ENCODE measurements around the gene SLC4A1.

SLC4A1 gene

GRCh38 chr17:44233582-44233981, 34.4 kb downstream of the SLC4A1 start:
- H3K9me3 Mint-ChIP-seq, result no peaks in the 10 kb centered on the region
- peaks cover 4% of the 10 kb centered on the region for H3K27me3 Mint-ChIP-seq
- no peak for DNase-seq (ENCODE audit: low spot score in 2 of 2)
- H3K27ac Mint-ChIP-seq, result no peak overlapping the region
- no peak overlapping the region for H3K4me3 Mint-ChIP-seq
- ATAC-seq (ENCODE audit: low read depth), result no peak
- H3K36me3 Mint-ChIP-seq, result no peaks in the 10 kb centered on the region
- H3K4me1 Mint-ChIP-seq, result no peaks in the 10 kb centered on the region

GRCh38 chr17:44232061-44232460, 35.9 kb downstream of the SLC4A1 start:
- H3K27ac Mint-ChIP-seq, result no peak overlapping the region
- H3K9me3 Mint-ChIP-seq, result no peaks in the 10 kb centered on the region
- no peaks in the 10 kb centered on the region for H3K4me1 Mint-ChIP-seq
- no peak overlapping the region for H3K4me3 Mint-ChIP-seq
- peaks cover 4% of the 10 kb centered on the region for H3K27me3 Mint-ChIP-seq
- no peaks in the 10 kb centered on the region for H3K36me3 Mint-ChIP-seq
- ATAC-seq (ENCODE audit: low read depth) (no peak), DNase-seq (ENCODE audit: low spot score in 2 of 2) (no peak)

- ATAC-seq (ENCODE audit: low read depth) (no peak), DNase-seq (ENCODE audit: low spot score in 2 of 2) (no peak)
- no peaks in the 10 kb centered on the region for H3K4me1 Mint-ChIP-seq
- no peak overlapping the region for H3K27ac Mint-ChIP-seq
- no peaks in the 10 kb centered on the region for H3K9me3 Mint-ChIP-seq
- no peak overlapping the region for H3K4me3 Mint-ChIP-seq
- H3K27me3 Mint-ChIP-seq, result peaks cover 3% of the 10 kb centered on the region
- no peaks in the 10 kb centered on the region for H3K36me3 Mint-ChIP-seq
These were observed 37.8 kb downstream of the SLC4A1 start for GRCh38 chr17:44230140-44230539.

GRCh38 chr17:44229090-44229489, 38.8 kb downstream of the SLC4A1 start:
- no peak for ATAC-seq (ENCODE audit: low read depth)
- Mint-ChIP-seq H3K9me3 (no peaks in the 10 kb centered on the region), H3K27me3 (no peaks in the 10 kb centered on the region), H3K4me1 (no peaks in the 10 kb centered on the region), H3K4me3 (no peak overlapping the region), H3K27ac (no peak overlapping the region), H3K36me3 (no peaks in the 10 kb centered on the region)
- no peak for DNase-seq (ENCODE audit: low spot score in 2 of 2)

- H3K9me3 Mint-ChIP-seq, result no peaks in the 10 kb centered on the region
- no peaks in the 10 kb centered on the region for H3K36me3 Mint-ChIP-seq
- H3K27me3 Mint-ChIP-seq, result no peaks in the 10 kb centered on the region
- no peak overlapping the region for H3K27ac Mint-ChIP-seq
- ATAC-seq (ENCODE audit: low read depth), result no peak
- H3K4me3 Mint-ChIP-seq, result no peak overlapping the region
- H3K4me1 Mint-ChIP-seq, result peaks cover 9% of the 10 kb centered on the region
- no peak for DNase-seq (ENCODE audit: low spot score in 2 of 2)
These were observed 44.3 kb downstream of the SLC4A1 start for GRCh38 chr17:44223541-44224071.

- Mint-ChIP-seq H3K4me3 (peak overlapping the region; percentile 93), H3K4me1 (peaks cover 14% of the 10 kb centered on the region), H3K27ac (peak overlapping the region; percentile 95), H3K36me3 (no peaks in the 10 kb centered on the region), H3K27me3 (no peaks in the 10 kb centered on the region), H3K9me3 (no peaks in the 10 kb centered on the region)
- ATAC-seq (ENCODE audit: low read depth) (no peak), DNase-seq (ENCODE audit: low spot score in 2 of 2) (no peak)
These were observed 45.6 kb downstream of the SLC4A1 start for GRCh38 chr17:44222112-44222869.

GRCh38 chr17:44221862-44222111, 46.1 kb downstream of the SLC4A1 start:
- Mint-ChIP-seq H3K4me3 (peak overlapping the region; percentile 93), H3K27me3 (no peaks in the 10 kb centered on the region), H3K27ac (peak overlapping the region; percentile 95), H3K36me3 (peaks cover 1% of the 10 kb centered on the region), H3K4me1 (peaks cover 18% of the 10 kb centered on the region), H3K9me3 (no peaks in the 10 kb centered on the region)
- no peak for ATAC-seq (ENCODE audit: low read depth)
- DNase-seq (ENCODE audit: low spot score in 2 of 2), result peak in 1 of 2 donors; percentile 45

GRCh38 chr17:44221084-44221861, 46.7 kb downstream of the SLC4A1 start:
- H3K27me3 Mint-ChIP-seq, result no peaks in the 10 kb centered on the region
- DNase-seq (ENCODE audit: low spot score in 2 of 2) (peak; percentile 58 to 70), ATAC-seq (ENCODE audit: low read depth) (peak; percentile 28)
- peak overlapping the region; percentile 93 for H3K4me3 Mint-ChIP-seq
- peak overlapping the region; percentile 95 for H3K27ac Mint-ChIP-seq
- H3K9me3 Mint-ChIP-seq, result no peaks in the 10 kb centered on the region
- H3K4me1 Mint-ChIP-seq, result peaks cover 22% of the 10 kb centered on the region
- peaks cover 3% of the 10 kb centered on the region for H3K36me3 Mint-ChIP-seq

- Mint-ChIP-seq H3K4me3 (peak overlapping the region; percentile 93), H3K27me3 (no peaks in the 10 kb centered on the region), H3K4me1 (peaks cover 29% of the 10 kb centered on the region), H3K27ac (peak overlapping the region; percentile 95), H3K36me3 (peaks cover 6% of the 10 kb centered on the region), H3K9me3 (no peaks in the 10 kb centered on the region)
- DNase-seq (ENCODE audit: low spot score in 2 of 2), result peak; percentile 51 to 70
- ATAC-seq (ENCODE audit: low read depth), result peak; percentile 20
These were observed 47.5 kb downstream of the SLC4A1 start for GRCh38 chr17:44220213-44221083.

- ATAC-seq (ENCODE audit: low read depth), result peak; percentile 31
- Mint-ChIP-seq H3K27ac (peak within 1 kb of the TSS; percentile 91), H3K27me3 (no peaks in the 10 kb centered on the region), H3K4me3 (peak within 1 kb of the TSS; percentile 93), H3K36me3 (peaks cover 12% of the 10 kb centered on the region), H3K9me3 (no peaks in the 10 kb centered on the region), H3K4me1 (peaks cover 36% of the 10 kb centered on the region)
- peak; percentile 65 to 71 for DNase-seq (ENCODE audit: low spot score in 2 of 2)
These were observed 48.2 kb downstream of the SLC4A1 start, which contains the start of gene UBTF for GRCh38 chr17:44219616-44220212. UBTF (minus strand) TSS chr17:44219675; CDS start chr17:44218229, 1,446 bp downstream.

GRCh38 chr17:44219108-44219615, 48.8 kb downstream of the SLC4A1 start:
- no peak overlapping the region for H3K27ac Mint-ChIP-seq
- no peaks in the 10 kb centered on the region for H3K9me3 Mint-ChIP-seq
- ATAC-seq (ENCODE audit: low read depth), result peak; percentile 45
- H3K27me3 Mint-ChIP-seq, result no peaks in the 10 kb centered on the region
- H3K4me1 Mint-ChIP-seq, result peaks cover 40% of the 10 kb centered on the region
- H3K36me3 Mint-ChIP-seq, result peaks cover 14% of the 10 kb centered on the region
- peak; percentile 77 to 84 for DNase-seq (ENCODE audit: low spot score in 2 of 2)
- peak overlapping the region; percentile 57 for H3K4me3 Mint-ChIP-seq

- ATAC-seq (ENCODE audit: low read depth) (peak; percentile 42), DNase-seq (ENCODE audit: low spot score in 2 of 2) (peak; percentile 85 to 88)
- H3K36me3 Mint-ChIP-seq, result peaks cover 20% of the 10 kb centered on the region
- H3K27me3 Mint-ChIP-seq, result no peaks in the 10 kb centered on the region
- H3K9me3 Mint-ChIP-seq, result no peaks in the 10 kb centered on the region
- peak overlapping the region; percentile 77 for H3K4me3 Mint-ChIP-seq
- peaks cover 46% of the 10 kb centered on the region for H3K4me1 Mint-ChIP-seq
- H3K27ac Mint-ChIP-seq, result peak overlapping the region; percentile 87
These were observed 49.4 kb downstream of the SLC4A1 start for GRCh38 chr17:44218344-44219107.
